Panc1 (cell line): ENCODE data around the gene VEGFA. TPM values are rescaled to one million over a fixed set of nuclear protein-coding genes. Genes with fewer than 3 reads are reported as not detected.

ENCODE experiments used
- ATAC-seq: fragments of 200-7000 bp; cut with Tn5 transposase; 2 replicates; pipeline ENCODE4 v1.9.1; 2020; ENCODE audit warnings: mild to moderate bottlenecking, moderate library complexity
- BruUV-seq: library from RNA; stranded (reverse); fragments of 400-500 nt; replicated peaks from 2 replicates; lab custom pipeline; 2021; lab: Mats Ljungman, UMichigan
- CTCF ChIA-PET: fragments of 300-600 bp; sonication (Branson Sonifier 250); formaldehyde crosslinking; loops from one replicate; lab custom pipeline; 2022; ENCODE audit warnings: antibody characterized with exemption; lab: Charles Lee
- POLR2A ChIA-PET: fragments of 300-600 bp; sonication (Branson Sonifier 250); formaldehyde crosslinking; loops from one replicate; lab custom pipeline; 2022; ENCODE audit warnings: antibody characterized with exemption; lab: Charles Lee
- DNase-seq: peaks from one replicate; pipeline ENCODE4 v3.0.0-alpha.2; 2010; ENCODE audit warnings: low read depth, low spot score
- H3K27ac ChIP-seq: 2 replicates; pipeline ENCODE4 v1.5.1; 2011; ENCODE audit warnings: mild to moderate bottlenecking, low read length, inconsistent platforms
- H3K27me3 ChIP-seq: fragments of 200-500 bp; sonication (Bioruptor generic); 2 replicates; pipeline ENCODE4 v1.6.0; 2014; ENCODE audit warnings: low read length, inconsistent platforms; ENCODE audit not compliant: control insufficient read depth, insufficient read depth
- H3K36me3 ChIP-seq: fragments of 200-500 bp; sonication (Bioruptor generic); 2 replicates; pipeline ENCODE4 v1.5.1; 2014; ENCODE audit warnings: inconsistent platforms, mild to moderate bottlenecking, low read length, moderate library complexity; ENCODE audit not compliant: control insufficient read depth, insufficient read depth
- H3K4me1 ChIP-seq: 2 replicates; pipeline ENCODE4 v1.5.1; 2011; ENCODE audit warnings: inconsistent platforms, mild to moderate bottlenecking, low read length, moderate library complexity; ENCODE audit not compliant: control insufficient read depth, insufficient read depth
- H3K4me3 ChIP-seq, 2 experiments: 2 replicates each; pipeline ENCODE4 v1.5.1; 2011 to 2012; ENCODE audit warnings: low read depth in 2 of 2, low read length in 2 of 2, mild to moderate bottlenecking in 2 of 2, inconsistent platforms in 1 of 2, moderate library complexity in 1 of 2
- H3K9me3 ChIP-seq: fragments of 200-500 bp; sonication (Bioruptor generic); 2 replicates; pipeline ENCODE4 v1.5.1; 2014; ENCODE audit warnings: low read depth, mild to moderate bottlenecking, inconsistent platforms, low read length, moderate library complexity; ENCODE audit not compliant: control insufficient read depth, insufficient read depth
- POLR2AphosphoS5 ChIP-seq: IDR thresholded peaks from 2 replicates; pipeline ENCODE4 v1.6.1; 2012; ENCODE audit warnings: mild to moderate bottlenecking, low read depth, low read length, moderate library complexity
- SIN3A ChIP-seq: IDR thresholded peaks from 2 replicates; pipeline ENCODE4 v1.6.1; 2012; ENCODE audit warnings: low read depth, mild to moderate bottlenecking, low read length, moderate library complexity, borderline replicate concordance; ENCODE audit not compliant: insufficient read depth
- TCF7L2 ChIP-seq: IDR thresholded peaks from 2 replicates; pipeline ENCODE4 v1.6.1; 2011; ENCODE audit warnings: mild to moderate bottlenecking, low read depth, low read length, inconsistent platforms
- in situ Hi-C: cut with HindIII; loops from 2 replicates; pipeline ENCODE4 v1.10.0; 2016; ENCODE audit warnings: low sequenced_read_pairs, low pct_unique_long_range_greater_than_20kb
- intact Hi-C: fragments of 100-400 bp; cut with micrococcal nuclease; formaldehyde crosslinking; loops from one replicate; pipeline ENCODE4 v1.10.0; 2022; ENCODE audit not compliant: unreplicated experiment
- total RNA-seq: library from RNA; stranded (reverse); gene quantifications from one replicate; pipeline ENCODE4 v1.2.1, GENCODE V29; 2021; ENCODE audit not compliant: unreplicated experiment
- TF ChIP-seq, protein P1 (sequence below): fragments of 450-650 bp; IDR thresholded peaks from 2 replicates; pipeline ENCODE4 v1.5.1; 2017; ENCODE audit warnings: mild to moderate bottlenecking
- TF ChIP-seq, protein P2 (sequence below), 2 experiments: IDR thresholded peaks; 2 replicates each; pipeline ENCODE4 v1.6.1; 2011 to 2012; ENCODE audit warnings: low read depth in 2 of 2, control low read depth in 1 of 2, low read length in 1 of 2, mild to moderate bottlenecking in 1 of 2, moderate library complexity in 1 of 2; ENCODE audit not compliant: insufficient read depth in 1 of 2

VEGFA gene
- total RNA-seq, 1 experiment from 2014 or later, result 98.7 TPM

DNA sequence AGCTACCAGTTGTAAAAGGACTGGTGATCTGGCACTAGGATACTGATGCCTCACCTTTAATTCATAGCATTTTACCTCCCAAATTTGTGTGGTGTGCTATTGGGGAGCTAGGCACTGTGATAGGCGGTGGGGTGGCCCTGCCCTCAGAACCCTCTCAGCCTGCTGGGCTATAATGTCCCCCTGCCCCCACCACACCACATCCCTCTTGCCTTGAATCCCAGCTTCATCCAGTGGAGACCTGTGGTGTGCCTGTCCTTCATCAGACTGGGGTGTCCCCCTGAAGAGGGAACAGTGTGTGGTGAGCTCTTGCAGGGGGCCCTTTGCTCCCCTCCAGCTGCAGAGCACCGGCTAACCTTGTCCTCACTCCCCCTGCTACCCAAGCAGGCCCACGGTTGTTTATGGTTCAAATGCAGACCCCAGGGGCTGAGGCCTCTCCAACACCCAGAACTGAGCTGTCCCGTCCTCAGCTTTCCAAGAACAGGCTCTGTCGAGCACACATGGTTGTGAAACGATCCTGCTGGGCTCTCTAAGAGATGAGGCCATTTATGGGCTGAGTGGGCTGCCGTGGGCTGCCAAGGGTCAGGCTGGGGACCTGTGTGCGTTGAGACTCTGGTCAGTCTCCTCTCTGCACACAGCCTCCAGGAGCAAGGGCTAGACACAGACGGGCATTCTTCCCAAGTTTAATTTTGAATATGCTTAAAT lies 26.9 kb upstream of the VEGFA start:
- intact Hi-C loops (no loop called here), in situ Hi-C loops (no loop called here)
- Histone ChIP-seq H3K4me3 (no peak overlapping the region), H3K27ac (no peak overlapping the region), H3K9me3 (no peaks in the 10 kb centered on the region), H3K36me3 (no peaks in the 10 kb centered on the region), H3K27me3 (no peaks in the 10 kb centered on the region), H3K4me1 (no peaks in the 10 kb centered on the region; the same call in 1 of the 2 replicates)
- TF ChIP-seq TCF7L2, result no peak
- TF ChIP-seq, protein P1, sequence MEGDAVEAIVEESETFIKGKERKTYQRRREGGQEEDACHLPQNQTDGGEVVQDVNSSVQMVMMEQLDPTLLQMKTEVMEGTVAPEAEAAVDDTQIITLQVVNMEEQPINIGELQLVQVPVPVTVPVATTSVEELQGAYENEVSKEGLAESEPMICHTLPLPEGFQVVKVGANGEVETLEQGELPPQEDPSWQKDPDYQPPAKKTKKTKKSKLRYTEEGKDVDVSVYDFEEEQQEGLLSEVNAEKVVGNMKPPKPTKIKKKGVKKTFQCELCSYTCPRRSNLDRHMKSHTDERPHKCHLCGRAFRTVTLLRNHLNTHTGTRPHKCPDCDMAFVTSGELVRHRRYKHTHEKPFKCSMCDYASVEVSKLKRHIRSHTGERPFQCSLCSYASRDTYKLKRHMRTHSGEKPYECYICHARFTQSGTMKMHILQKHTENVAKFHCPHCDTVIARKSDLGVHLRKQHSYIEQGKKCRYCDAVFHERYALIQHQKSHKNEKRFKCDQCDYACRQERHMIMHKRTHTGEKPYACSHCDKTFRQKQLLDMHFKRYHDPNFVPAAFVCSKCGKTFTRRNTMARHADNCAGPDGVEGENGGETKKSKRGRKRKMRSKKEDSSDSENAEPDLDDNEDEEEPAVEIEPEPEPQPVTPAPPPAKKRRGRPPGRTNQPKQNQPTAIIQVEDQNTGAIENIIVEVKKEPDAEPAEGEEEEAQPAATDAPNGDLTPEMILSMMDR, result no peak
- no peak for TF ChIP-seq SIN3A
- TF ChIP-seq, protein P2, sequence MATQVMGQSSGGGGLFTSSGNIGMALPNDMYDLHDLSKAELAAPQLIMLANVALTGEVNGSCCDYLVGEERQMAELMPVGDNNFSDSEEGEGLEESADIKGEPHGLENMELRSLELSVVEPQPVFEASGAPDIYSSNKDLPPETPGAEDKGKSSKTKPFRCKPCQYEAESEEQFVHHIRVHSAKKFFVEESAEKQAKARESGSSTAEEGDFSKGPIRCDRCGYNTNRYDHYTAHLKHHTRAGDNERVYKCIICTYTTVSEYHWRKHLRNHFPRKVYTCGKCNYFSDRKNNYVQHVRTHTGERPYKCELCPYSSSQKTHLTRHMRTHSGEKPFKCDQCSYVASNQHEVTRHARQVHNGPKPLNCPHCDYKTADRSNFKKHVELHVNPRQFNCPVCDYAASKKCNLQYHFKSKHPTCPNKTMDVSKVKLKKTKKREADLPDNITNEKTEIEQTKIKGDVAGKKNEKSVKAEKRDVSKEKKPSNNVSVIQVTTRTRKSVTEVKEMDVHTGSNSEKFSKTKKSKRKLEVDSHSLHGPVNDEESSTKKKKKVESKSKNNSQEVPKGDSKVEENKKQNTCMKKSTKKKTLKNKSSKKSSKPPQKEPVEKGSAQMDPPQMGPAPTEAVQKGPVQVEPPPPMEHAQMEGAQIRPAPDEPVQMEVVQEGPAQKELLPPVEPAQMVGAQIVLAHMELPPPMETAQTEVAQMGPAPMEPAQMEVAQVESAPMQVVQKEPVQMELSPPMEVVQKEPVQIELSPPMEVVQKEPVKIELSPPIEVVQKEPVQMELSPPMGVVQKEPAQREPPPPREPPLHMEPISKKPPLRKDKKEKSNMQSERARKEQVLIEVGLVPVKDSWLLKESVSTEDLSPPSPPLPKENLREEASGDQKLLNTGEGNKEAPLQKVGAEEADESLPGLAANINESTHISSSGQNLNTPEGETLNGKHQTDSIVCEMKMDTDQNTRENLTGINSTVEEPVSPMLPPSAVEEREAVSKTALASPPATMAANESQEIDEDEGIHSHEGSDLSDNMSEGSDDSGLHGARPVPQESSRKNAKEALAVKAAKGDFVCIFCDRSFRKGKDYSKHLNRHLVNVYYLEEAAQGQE (IDR thresholded peaks at IDR 0.05; ENCODE audit: insufficient read depth in 1 of 2, low read depth in 2 of 2, low read length in 1 of 2), result no peak
- no peak for TF ChIP-seq POLR2AphosphoS5
- ChIA-PET CTCF (interaction anchor here (0.6 kb wide), 1 partner anchor 27 kb away, joined by 8 read pairs; no protein-coding TSS in a partner anchor), POLR2A (no interaction called here)
- DNase-seq (no peak), ATAC-seq (no peak)
- BruUV-seq, result no TSS peak

DNA sequence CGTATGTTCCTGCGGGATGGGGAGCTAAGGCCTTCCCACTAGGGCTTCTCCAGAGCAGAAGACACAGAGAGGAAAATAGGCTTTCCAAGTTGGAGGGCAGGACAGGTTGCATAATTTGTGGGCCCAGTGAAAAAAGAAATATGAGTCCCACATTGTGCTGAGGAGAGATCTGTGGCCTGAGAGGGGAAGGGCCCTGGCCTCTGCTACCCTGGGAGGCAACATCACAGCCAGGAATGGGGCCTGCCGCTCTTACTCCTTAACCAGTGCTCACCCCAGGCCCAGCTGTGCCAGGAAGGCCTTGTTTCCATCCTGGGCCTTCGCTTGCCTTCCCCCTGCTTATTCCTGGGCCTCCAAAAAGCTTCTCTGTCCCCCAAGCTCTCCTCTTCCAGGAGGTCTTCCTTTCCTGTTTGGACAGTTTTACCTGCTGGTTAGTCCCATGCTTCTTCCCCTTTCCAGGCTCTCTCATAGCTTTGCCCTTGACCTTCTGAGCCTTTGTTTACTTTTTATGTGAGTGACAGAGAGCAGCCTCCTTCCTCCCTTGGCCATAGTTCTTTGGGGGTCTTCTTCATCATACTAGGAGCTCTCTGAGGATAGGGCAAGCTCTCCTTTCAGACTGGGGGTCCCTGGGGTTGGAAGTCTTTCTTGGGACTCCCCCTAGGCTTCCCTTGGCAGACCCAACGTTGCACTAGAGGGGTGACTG lies 26.2 kb upstream of the VEGFA start:
- H3K36me3 ChIP-seq, result no peaks in the 10 kb centered on the region
- CTCF ChIA-PET, result interaction anchor here (0.6 kb wide), 1 partner anchor 26 kb away, joined by 8 read pairs; no protein-coding TSS in a partner anchor
- H3K4me1 ChIP-seq, result no peaks in the 10 kb centered on the region; the same call in 1 of the 2 replicates
- intact Hi-C loops (no loop called here), in situ Hi-C loops (no loop called here)
- no TSS peak for BruUV-seq
- H3K4me3 ChIP-seq, result no peak overlapping the region
- no peak overlapping the region for H3K27ac ChIP-seq
- ATAC-seq (no peak), DNase-seq (no peak)
- POLR2A ChIA-PET, result no interaction called here
- no peaks in the 10 kb centered on the region for H3K9me3 ChIP-seq
- no peaks in the 10 kb centered on the region for H3K27me3 ChIP-seq
- TF ChIP-seq POLR2AphosphoS5 (no peak), SIN3A (no peak)
